NCI-H2196 treated with DMSO at 0.1 percent for 48 hours (cell line): ENCODE data around the gene NDUFV2.
"Not testable (repeated sequence)": the region's sequence is repeated elsewhere in the genome, so short reads cannot be mapped to it uniquely, and the experiment has no call there.

Experiments used
- DNase-seq: peaks from one replicate; lab custom pipeline; 2025; ENCODE audit not compliant: unreplicated experiment; lab: John Stamatoyannopoulos, UW

Gene NDUFV2

GRCh38 chr18:9090578-9090977, 11.9 kb upstream of the NDUFV2 start:
- no peak for DNase-seq

- no peak for DNase-seq
These were observed 11.4 kb upstream of the NDUFV2 start for GRCh38 chr18:9091066-9091476.

GRCh38 chr18:9092665-9093064, 9.8 kb upstream of the NDUFV2 start:
- DNase-seq = no peak

- not testable (repeated sequence) for DNase-seq
These were observed 9.4 kb upstream of the NDUFV2 start for GRCh38 chr18:9093109-9093508.

GRCh38 chr18:9094307-9095226, 7.9 kb upstream of the NDUFV2 start:
- no peak for DNase-seq

- DNase-seq = no peak
These were observed 7.0 kb upstream of the NDUFV2 start for GRCh38 chr18:9095297-9096006.

GRCh38 chr18:9096007-9096371, 6.5 kb upstream of the NDUFV2 start:
- DNase-seq = no peak

- no peak for DNase-seq
These were observed 5.8 kb upstream of the NDUFV2 start for GRCh38 chr18:9096685-9097084.

- DNase-seq = no peak
These were observed 5.2 kb upstream of the NDUFV2 start for GRCh38 chr18:9097349-9097748.

GRCh38 chr18:9100796-9101195, 1.7 kb upstream of the NDUFV2 start:
- no peak for DNase-seq

- peak; percentile 45 for DNase-seq
These were observed 580 bp upstream of the NDUFV2 start for GRCh38 chr18:9101730-9102507.

GRCh38 chr18:9103376-9103873, 926 bp downstream of the NDUFV2 start:
- DNase-seq = no peak

GRCh38 chr18:9104244-9104901, 1.9 kb downstream of the NDUFV2 start:
- no peak for DNase-seq

- DNase-seq = no peak
These were observed 2.9 kb downstream of the NDUFV2 start for GRCh38 chr18:9105420-9105819.

GRCh38 chr18:9106094-9106493, 3.6 kb downstream of the NDUFV2 start:
- no peak for DNase-seq

- no peak for DNase-seq
These were observed 4.5 kb downstream of the NDUFV2 start for GRCh38 chr18:9106800-9107584.

GRCh38 chr18:9108911-9109310, 6.4 kb downstream of the NDUFV2 start:
- no peak for DNase-seq

- DNase-seq = no peak
These were observed 7.0 kb downstream of the NDUFV2 start for GRCh38 chr18:9109523-9109922.

GRCh38 chr18:9113468-9114149, 11.1 kb downstream of the NDUFV2 start:
- DNase-seq = no peak
